Endothelial cell of umbilical vein (primary cell): ENCODE measurements around the gene NKTR. TPM values are rescaled to one million over a fixed set of nuclear protein-coding genes. Genes with fewer than 3 reads are reported as not detected.
"Not testable (repeated sequence)": the region's sequence is repeated elsewhere in the genome, so short reads cannot be mapped to it uniquely, and the experiment has no call there.

Experiments used
- BruUV-seq: library from RNA; stranded (reverse); fragments of 400-500 nt; replicated peaks from 2 replicates; lab custom pipeline; 2021; lab: Mats Ljungman, UMichigan
- CTCF ChIA-PET: fragments of 300-600, 350-600 bp; sonication (Branson Sonifier 250); formaldehyde crosslinking; loops from one replicate; lab custom pipeline; 2021; ENCODE audit warnings: antibody characterized with exemption, inconsistent platforms; lab: Charles Lee
- POLR2A ChIA-PET: fragments of 300-600, 350-600 bp; sonication (Branson Sonifier 250); formaldehyde crosslinking; loops from one replicate; lab custom pipeline; 2021; ENCODE audit warnings: antibody characterized with exemption, inconsistent platforms; lab: Charles Lee
- DNase-seq: peaks from one replicate; pipeline ENCODE4 v3.0.0-alpha.2; 2011; ENCODE audit warnings: low read depth, low spot score
- FAIRE-seq: peaks from 2 replicates; lab custom pipeline; 2011; peaks lifted over from hg19 to GRCh38; lab: Jason Lieb, UNC
- H2AFZ ChIP-seq: 2 replicates; pipeline ENCODE4 v1.6.0; 2012; ENCODE audit warnings: low read depth, low read length, control low read depth, inconsistent platforms
- H3K27ac ChIP-seq: 2 replicates; pipeline ENCODE4 v1.5.1; 2011; ENCODE audit warnings: low read depth, mild to moderate bottlenecking, control low read depth, low read length, moderate library complexity; ENCODE audit not compliant: insufficient read depth
- H3K27me3 ChIP-seq, 2 experiments: 2 replicates each; pipeline versions ENCODE4 v1.6.0 to v1.6.1; 2011; ENCODE audit warnings: low read length in 2 of 2, mixed read lengths in 1 of 2; ENCODE audit not compliant: control insufficient read depth in 2 of 2, insufficient read depth in 2 of 2
- H3K36me3 ChIP-seq, 2 experiments: 2 replicates in 1 of 2; 3 replicates in 1 of 2; pipeline ENCODE4 v1.5.1; 2011; ENCODE audit warnings: low read length in 2 of 2, mild to moderate bottlenecking in 1 of 2, moderate library complexity in 1 of 2; ENCODE audit not compliant: control insufficient read depth in 2 of 2, insufficient read depth in 2 of 2; ENCODE audit errors: extremely low read depth in 1 of 2
- H3K4me1 ChIP-seq: 3 replicates; pipeline ENCODE4 v1.5.1; 2011; ENCODE audit warnings: mild to moderate bottlenecking, low read length; ENCODE audit not compliant: control insufficient read depth, insufficient read depth; ENCODE audit errors: extremely low read depth
- H3K4me2 ChIP-seq: 2 replicates; pipeline ENCODE4 v1.6.1; 2011; ENCODE audit warnings: low read length, control low read depth, mixed read lengths; ENCODE audit not compliant: insufficient read depth
- H3K4me3 ChIP-seq, 3 experiments: fragments of 200-600 bp in 1 of 3; sonication (generic), shearing (Covaris generic) in 1 of 3; replicated peaks in 1 of 3; 2 replicates each; pipeline ENCODE4 v1.5.1; 2011 to 2016; ENCODE audit warnings: control low read depth in 3 of 3, low read length in 3 of 3, mild to moderate bottlenecking in 2 of 3, inconsistent platforms in 1 of 3, low read depth in 1 of 3, moderate library complexity in 1 of 3; ENCODE audit not compliant: insufficient read depth in 1 of 3
- H3K79me2 ChIP-seq: 2 replicates; pipeline ENCODE4 v1.6.0; 2012; ENCODE audit warnings: low read length, inconsistent platforms; ENCODE audit not compliant: control insufficient read depth, insufficient read depth
- H3K9ac ChIP-seq: replicated peaks from 2 replicates; pipeline ENCODE3; 2011; ENCODE audit warnings: low read length, control low read depth; ENCODE audit not compliant: insufficient read depth; ENCODE audit errors: extremely low read depth
- H3K9me1 ChIP-seq: replicated peaks from 3 replicates; pipeline ENCODE4 v1.6.0; 2011; ENCODE audit warnings: mild to moderate bottlenecking, low read length; ENCODE audit not compliant: control insufficient read depth, insufficient read depth; ENCODE audit errors: extremely low read depth
- H3K9me3 ChIP-seq: replicated peaks from 2 replicates; pipeline ENCODE4 v1.5.1; 2012; ENCODE audit warnings: low read length, inconsistent platforms; ENCODE audit not compliant: control insufficient read depth, insufficient read depth
- H4K20me1 ChIP-seq: replicated peaks from 2 replicates; pipeline ENCODE3; 2011; ENCODE audit warnings: mild to moderate bottlenecking, low read length; ENCODE audit not compliant: control insufficient read depth, insufficient read depth; ENCODE audit errors: extremely low read depth
- CTCF ChIP-seq, 2 donors: IDR thresholded peaks; 1 replicate in 1 of 2; 2 replicates in 1 of 2; pipeline ENCODE4 v1.5.1; 2011; ENCODE audit warnings: low read length in 2 of 2, mild to moderate bottlenecking in 2 of 2, moderate library complexity in 2 of 2, control low read depth in 1 of 2, inconsistent platforms in 1 of 2, low read depth in 1 of 2; ENCODE audit not compliant: insufficient read depth in 1 of 2; ENCODE audit errors: extremely low read depth in 1 of 2
- EZH2 ChIP-seq: IDR thresholded peaks from 2 replicates; pipeline ENCODE4 v1.6.1; 2012; ENCODE audit warnings: borderline replicate concordance, low read depth, mild to moderate bottlenecking, moderate library complexity, low read length, inconsistent platforms; ENCODE audit not compliant: severe bottlenecking
- FOS ChIP-seq: IDR thresholded peaks from 2 replicates; pipeline ENCODE4 v1.6.1; 2011; ENCODE audit warnings: mild to moderate bottlenecking, low read length, moderate library complexity, borderline replicate concordance; ENCODE audit not compliant: insufficient read depth
- GATA2 ChIP-seq: IDR thresholded peaks from 2 replicates; pipeline ENCODE4 v1.7.0; 2011; ENCODE audit warnings: low read depth, mild to moderate bottlenecking, moderate library complexity, mixed read lengths, low read length; ENCODE audit not compliant: insufficient read length, insufficient read depth
- JUN ChIP-seq: IDR thresholded peaks from 2 replicates; pipeline ENCODE4 v1.6.1; 2011; ENCODE audit warnings: borderline replicate concordance, low read depth; ENCODE audit not compliant: insufficient read length, insufficient read depth
- MYC ChIP-seq: IDR thresholded peaks from one replicate; pipeline ENCODE4 v1.6.1; 2011; ENCODE audit warnings: mild to moderate bottlenecking, low read depth, low read length
- POLR2A ChIP-seq: IDR thresholded peaks from 2 replicates; pipeline ENCODE4 v1.6.1; 2012; ENCODE audit warnings: low read depth, mild to moderate bottlenecking, control low read depth, low read length
- POLR2AphosphoS5 ChIP-seq: IDR thresholded peaks from 2 replicates; pipeline ENCODE4 v1.6.1; 2012; ENCODE audit warnings: low read depth, mild to moderate bottlenecking, control low read depth, low read length, moderate library complexity; ENCODE audit not compliant: insufficient read depth
- dilution Hi-C: fragments of 300-500 bp; cut with MboI; formaldehyde crosslinking; loops from one replicate; pipeline ENCODE4 v1.15.0; 2019; ENCODE audit warnings: low sequenced_read_pairs; ENCODE audit not compliant: extremely low pct_ligation_motif_present
- intact Hi-C: fragments of 100-400 bp; cut with micrococcal nuclease; formaldehyde crosslinking; loops from one replicate; pipeline ENCODE4 v1.10.0; 2022
- polyA plus RNA-seq, 4 experiments: library from polyadenylated mRNA; depleted of rRNA in 3 of 4; stranded (reverse) in 3 of 4; unstranded in 1 of 4; fragments of >200 nt; gene quantifications; 2 replicates each; pipeline versions ENCODE4 v1.2.1 to v1.2.3, GENCODE V29; 2011 to 2012; ENCODE audit warnings: missing spikeins in 1 of 4
- total RNA-seq: library from RNA; stranded (reverse); gene quantifications from 2 replicates; pipeline ENCODE4 v1.2.3, GENCODE V29; 2021
- TF ChIP-seq, protein P1 (sequence below): IDR thresholded peaks from 2 replicates; pipeline ENCODE4 v1.6.1; 2011; ENCODE audit not compliant: insufficient read depth, insufficient read length

NKTR gene
- total and polyA plus RNA-seq, 2 donors (not counting 3 experiments of a cell fraction or from before 2014, with no cell fraction given): 27.4 to 99.0 TPM

- H3K9ac ChIP-seq: no peak overlapping the region
- H3K9me1 ChIP-seq: no peaks in the 10 kb centered on the region
- no peak overlapping the region for H3K27ac ChIP-seq
- H3K27me3 ChIP-seq: no peaks in the 10 kb centered on the region
- no peak overlapping the region for H2AFZ ChIP-seq
- dilution Hi-C loops (no loop called here), intact Hi-C loops (no loop called here)
- ChIA-PET CTCF (interaction anchor here (0.8 to 1.3 kb wide), 2 partner anchors 12 to 166 kb away, joined by 3 read pairs; no protein-coding TSS in a partner anchor), POLR2A (no interaction called here)
- H3K4me2 ChIP-seq: no peak overlapping the region
- no peaks in the 10 kb centered on the region for H4K20me1 ChIP-seq
- peaks cover 18% of the 10 kb centered on the region for H3K4me1 ChIP-seq
- H3K4me3 ChIP-seq: no peak overlapping the region
- no peaks in the 10 kb centered on the region for H3K9me3 ChIP-seq
- no peak for FAIRE-seq
- peaks cover 67% of the 10 kb centered on the region for H3K79me2 ChIP-seq
- no TSS peak for BruUV-seq
- DNase-seq: no peak
- H3K36me3 ChIP-seq: peaks cover 0 to 4% of the 10 kb centered on the region in 2 experiments
- TF ChIP-seq, protein P1, sequence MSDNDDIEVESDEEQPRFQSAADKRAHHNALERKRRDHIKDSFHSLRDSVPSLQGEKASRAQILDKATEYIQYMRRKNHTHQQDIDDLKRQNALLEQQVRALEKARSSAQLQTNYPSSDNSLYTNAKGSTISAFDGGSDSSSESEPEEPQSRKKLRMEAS: no peak
- TF ChIP-seq CTCF (IDR thresholded peaks at IDR 0.05; ENCODE audit: extremely low read depth in 1 of 2, insufficient read depth in 1 of 2, low read depth in 1 of 2, low read length in 2 of 2) (no peak), FOS (no peak), MYC (no peak), POLR2AphosphoS5 (no peak), GATA2 (no peak), JUN (no peak), POLR2A (no peak), EZH2 (no peak)
Observed at GRCh38 chr3:42578054-42578453, 22.4 kb upstream of the NKTR start.

GRCh38 chr3:42579346-42579745 lies 21.1 kb upstream of the NKTR start:
- H3K4me2 ChIP-seq, BruUV-seq, dilution Hi-C loops, H3K9me3 ChIP-seq, H3K27ac ChIP-seq, H3K4me3 ChIP-seq, FAIRE-seq, H3K9me1 ChIP-seq, CTCF ChIA-PET, POLR2A ChIA-PET, H3K27me3 ChIP-seq, H3K9ac ChIP-seq, H4K20me1 ChIP-seq, H3K36me3 ChIP-seq, intact Hi-C loops, DNase-seq, H2AFZ ChIP-seq: not testable (repeated sequence)
- Histone ChIP-seq H3K79me2 (peaks cover 62% of the 10 kb centered on the region), H3K4me1 (peaks cover 18% of the 10 kb centered on the region)
